GM21717 (cell line): Measurements from ENCODE around the gene CCDC6.
A peak's percentile ranks its signal among the peaks of the same experiment; 100 is the strongest.
"Not testable (repeated sequence)": the region's sequence is repeated elsewhere in the genome, so short reads cannot be mapped to it uniquely, and the experiment has no call there.

Experiments
- ATAC-seq: cut with Tn5 transposase; IDR thresholded peaks from one replicate; pipeline ENCODE4 v1.9.1; 2021; ENCODE audit warnings: mild to moderate bottlenecking, moderate library complexity; ENCODE audit not compliant: unreplicated experiment

The CCDC6 gene

DNA sequence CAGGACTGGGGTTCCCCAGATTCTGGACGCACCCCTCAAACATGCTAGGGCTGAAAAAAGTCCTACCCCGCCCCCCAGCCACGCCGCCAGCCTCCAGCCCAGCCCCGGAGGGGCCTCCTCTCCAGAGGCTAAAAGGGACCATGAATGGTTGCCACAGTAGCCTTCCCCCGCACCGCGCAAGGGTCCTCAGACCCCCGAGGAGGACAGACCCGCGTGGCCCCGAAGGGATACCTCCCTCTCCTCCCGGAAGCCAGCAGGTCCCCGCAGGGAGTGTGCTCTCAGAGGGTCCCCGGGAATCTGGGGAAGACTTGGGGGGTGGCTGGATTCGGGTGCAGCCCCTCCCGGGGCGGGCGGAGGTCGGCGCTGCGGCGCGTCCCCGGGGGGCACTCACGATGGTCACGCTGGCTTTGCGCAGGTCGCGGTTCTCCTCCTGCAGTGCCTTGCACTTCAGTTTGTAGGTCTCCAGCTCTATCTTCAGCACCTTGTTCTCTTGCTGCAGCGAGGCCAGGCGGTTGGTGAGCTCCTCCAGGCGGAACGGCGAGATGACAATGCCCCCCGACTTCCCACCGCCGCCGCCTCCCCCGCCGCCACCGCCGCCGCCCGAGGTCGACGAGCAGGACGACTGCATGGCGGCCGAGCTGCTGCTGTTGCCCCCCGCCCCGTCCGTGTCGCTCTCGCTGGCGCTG lies 482 bp downstream of the CCDC6 start:
- no peak for ATAC-seq

DNA sequence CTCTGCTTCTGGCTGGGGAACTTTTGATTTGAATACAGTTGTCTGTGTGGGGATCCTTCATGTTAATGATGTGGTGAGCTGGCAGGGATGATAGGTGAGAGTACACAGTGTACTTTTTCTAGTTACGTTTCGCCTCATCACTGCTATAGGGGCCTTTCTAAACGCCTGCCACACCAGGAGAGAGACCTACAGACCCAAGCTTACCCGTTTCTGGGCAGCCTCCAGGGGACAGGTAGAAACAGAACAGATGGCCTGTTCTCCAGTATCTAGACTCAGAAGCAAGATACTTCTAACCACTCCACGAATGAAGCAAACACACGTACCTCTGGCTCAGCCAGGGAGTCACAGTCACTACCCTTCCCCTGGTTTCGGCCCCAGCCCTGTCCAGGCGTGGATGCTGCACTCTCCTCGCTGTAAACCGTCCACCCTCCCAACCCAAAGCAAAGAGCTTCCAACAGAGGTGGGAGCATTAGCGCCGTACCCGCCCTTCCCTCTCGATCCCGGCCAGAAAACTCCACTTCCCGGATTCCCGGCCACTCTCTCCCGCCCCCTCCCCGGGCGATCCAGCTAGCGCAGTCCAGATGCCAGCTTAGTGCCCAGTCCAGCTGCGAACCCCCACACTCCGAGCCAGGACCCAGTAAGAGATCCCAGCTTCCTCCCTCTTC lies 1.2 kb downstream of the CCDC6 start:
- peak; percentile 63 for ATAC-seq

DNA sequence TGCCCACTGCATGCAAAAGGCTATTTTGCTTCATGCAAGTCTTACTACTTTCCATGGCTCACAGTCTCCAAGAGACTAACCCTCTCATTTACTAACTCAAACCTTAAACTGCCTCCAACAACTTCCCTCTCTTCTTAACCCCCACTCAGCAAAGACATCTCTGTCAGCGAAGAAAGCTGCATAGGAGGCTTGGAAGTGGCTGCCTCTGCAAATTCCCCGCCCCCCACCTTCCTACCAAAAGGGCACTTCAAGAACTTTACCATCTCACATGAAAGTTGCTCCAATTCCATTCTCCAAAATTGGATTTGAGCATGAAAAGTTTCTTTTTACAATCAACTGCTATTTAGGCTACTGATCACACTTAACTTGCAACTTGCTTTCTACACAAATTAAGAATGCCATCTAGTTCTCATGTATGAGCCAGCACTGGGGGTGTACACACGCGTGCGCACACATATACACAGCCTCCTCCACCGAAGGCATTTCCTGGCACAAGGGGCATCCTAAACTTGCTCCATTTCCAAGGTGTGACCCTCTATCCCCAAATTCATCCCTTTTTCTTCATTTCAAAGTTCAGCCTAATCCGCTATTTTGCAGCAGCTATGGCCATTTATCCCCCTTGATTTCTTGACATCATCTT lies 1.8 kb downstream of the CCDC6 start:
- ATAC-seq = no peak

DNA sequence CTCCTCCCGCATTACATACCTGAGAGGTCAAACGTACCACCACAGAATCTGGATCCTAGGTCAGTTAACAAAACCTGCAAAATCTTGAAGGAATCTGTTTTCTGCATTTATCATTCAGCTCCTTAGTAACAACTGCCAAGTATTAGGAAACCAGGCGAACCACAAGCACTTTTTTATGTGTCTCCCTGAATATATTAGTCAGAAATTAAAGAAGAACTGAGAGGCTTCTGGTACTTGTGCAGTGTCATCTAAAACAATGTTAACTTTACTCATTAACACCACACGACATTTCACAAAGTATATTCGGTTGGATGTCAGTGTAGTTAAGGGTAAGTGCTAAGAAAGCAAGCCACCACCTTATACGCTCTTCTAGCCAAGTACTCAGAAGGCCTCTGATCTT lies 2.5 kb downstream of the CCDC6 start:
- no peak for ATAC-seq

DNA sequence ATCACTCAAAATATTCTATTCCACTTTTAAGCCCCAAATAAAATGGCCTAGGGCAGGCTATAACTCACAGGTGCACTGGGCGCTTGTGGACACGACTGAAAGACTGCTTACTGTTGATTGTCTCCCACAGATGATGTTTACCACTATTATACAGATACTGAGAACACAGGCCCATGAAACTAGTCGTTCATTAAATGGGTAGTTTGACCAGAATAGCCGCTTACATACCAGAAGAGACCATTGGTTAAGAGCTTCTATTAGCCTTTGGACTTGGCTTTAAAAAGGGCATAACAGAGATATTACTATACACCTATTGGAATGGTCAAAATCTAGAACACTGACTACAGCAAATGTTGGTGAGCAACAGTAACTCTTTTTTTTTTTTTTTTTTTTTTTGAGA lies 4.3 kb downstream of the CCDC6 start:
- no peak for ATAC-seq

DNA sequence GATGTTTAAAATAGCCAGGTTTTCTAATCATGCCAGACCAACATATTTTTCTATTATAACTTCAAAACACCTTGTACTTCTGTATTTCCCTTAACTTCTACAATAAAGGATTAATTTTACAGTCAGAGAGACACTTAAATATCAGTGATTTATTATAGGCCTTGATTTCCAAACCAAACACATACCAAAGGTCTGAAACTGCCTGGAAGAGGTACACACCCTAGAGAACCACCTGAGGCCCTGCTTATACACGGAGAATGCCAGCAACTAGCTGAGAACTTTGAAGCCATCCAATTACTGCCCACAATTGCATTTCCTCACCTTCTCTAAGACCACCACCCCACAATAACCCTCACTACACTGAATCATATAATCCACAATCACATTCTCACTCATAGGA lies 4.9 kb downstream of the CCDC6 start:
- ATAC-seq = no peak

DNA sequence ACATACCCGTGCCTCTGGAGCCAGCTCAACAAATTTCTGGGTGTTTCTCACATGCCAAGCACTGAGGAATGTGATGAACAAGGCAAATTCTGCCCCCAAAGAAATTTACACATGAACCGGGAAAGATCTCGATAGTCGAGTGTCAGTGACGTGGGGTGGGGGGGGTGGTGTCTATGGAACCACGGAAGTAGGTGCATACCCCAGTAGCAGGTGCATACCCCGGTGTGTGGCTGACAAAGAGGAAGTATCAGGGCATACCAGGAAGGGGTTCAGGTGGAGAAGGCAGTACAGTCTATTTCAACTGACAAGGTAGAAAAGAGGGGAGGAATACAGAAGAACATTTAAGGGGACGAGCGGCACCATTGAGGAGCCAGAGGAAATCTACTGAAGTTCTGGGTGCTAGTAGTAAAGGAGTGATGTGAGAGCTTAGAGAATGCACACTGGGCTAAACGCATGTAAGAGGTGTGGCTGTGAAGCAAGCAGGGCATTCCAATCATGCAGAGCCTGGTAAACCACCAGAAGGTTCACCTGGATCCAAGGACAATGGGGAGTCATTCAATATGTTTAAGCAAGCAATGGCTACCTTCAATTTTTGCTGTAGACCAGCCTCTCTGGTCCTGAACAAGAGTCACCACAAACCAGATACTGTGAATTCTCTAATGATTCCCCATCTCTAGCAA lies 6.2 kb downstream of the CCDC6 start:
- no peak for ATAC-seq

DNA sequence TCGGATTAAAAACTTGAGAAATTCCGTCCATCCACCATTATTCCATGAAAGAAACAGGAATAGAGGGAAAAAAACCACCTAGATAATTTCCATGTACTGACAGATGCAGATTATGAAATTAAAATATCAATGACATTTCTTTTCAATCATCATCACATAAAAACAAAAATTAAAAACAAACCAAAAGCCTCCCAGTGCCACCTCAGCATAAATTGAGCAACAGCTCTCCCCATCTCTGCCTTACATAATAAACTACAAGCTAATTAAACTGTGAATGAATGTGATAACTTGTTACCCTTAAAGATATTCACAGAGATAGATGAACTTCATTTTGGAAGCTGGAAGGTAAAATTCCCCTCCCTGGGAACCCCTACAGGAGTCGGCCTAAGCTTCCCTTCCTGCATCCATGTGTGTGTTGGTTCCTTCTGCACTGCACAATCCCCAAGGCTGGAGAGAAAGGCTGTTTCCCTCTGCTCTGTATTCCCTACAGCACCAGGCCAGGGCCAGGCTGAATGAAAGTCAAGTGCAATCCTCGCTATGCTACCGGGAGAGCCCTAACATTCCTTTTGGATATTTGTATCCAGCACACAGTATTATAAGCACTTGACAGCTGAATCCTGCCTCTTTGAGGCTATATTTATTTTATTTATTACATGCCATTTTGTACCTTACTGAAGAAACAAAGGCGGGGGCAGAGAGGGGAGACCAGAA lies 8.1 kb downstream of the CCDC6 start:
- ATAC-seq = no peak

DNA sequence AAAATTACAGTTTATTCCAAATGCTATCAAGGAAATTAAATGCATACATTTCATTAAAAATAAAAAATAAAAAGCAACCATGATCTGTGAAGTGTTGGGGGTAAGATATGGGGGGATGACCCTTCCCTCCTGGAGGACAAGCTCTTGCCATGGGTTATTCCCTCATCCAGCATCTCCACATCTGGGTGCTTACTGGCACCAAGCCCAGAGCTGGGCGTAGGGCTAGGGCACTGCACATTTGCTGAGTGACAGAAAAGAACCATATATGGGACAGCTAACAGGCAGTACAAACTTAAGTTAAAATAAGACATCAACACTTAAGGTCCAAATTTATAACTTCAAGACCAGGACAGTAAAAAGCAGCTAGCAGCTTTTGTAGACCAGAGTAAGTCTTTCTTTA lies 10.2 kb downstream of the CCDC6 start:
- ATAC-seq = no peak

DNA sequence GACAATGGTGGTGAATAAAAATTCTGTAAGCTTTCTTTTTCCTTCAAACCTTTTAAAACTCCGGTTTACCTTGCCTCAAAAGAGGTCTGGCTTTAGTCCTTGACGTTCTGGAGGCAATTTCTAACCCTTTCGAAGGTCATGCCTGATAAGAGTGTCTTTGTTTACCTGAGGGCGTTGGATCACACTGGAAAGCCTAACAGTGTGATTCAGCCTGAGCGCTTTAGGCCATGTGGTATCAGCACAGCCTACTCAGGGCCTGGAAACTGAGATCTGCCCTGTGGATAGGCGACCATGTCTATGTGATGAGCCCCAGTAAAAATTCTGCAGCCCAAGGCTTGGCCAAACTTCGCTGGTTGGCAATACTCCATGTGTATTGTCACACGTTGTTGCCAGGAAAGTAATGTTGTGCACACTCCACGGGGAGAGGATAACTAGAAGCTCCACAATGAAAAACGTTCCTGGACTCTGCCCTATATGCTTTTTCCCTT lies 10.7 kb downstream of the CCDC6 start:
- no peak for ATAC-seq

DNA sequence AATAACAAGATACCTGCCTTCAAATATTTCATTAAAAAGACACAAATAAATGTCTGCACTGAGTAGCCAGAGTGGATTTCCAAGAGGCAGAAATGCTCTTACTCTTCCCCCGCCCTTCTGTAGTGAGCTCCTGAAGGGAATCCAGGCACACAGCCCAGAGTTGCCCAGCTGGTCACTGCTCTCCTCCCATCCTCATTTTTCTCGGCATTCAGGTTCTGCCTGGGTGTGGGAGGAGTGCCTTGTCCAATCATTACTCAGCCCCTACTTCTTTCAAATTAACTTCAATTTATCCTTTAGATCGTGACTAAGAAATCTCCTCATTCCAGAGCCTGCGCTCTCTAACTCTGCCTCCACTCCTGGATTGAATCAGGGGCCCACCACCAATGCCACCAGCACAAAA lies 12.2 kb downstream of the CCDC6 start:
- ATAC-seq = no peak

DNA sequence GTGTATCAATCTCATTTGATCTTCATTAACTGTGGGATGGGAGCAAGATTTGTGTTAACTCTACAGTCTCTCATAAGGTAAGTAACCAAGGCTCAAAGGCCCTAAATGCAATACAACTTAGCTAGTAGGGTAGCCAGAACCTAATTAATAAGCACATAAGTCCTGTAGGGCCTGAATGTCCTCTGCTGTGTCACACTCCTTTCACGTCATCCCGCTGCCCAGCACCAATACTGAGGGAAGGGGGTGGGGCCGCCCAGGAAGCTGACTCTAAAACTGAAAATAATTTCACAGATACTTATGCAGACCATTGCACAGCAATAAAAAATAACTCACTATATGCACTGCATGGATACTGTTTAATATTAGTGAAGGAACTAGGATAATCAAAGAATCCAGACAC lies 13.7 kb downstream of the CCDC6 start:
- no peak for ATAC-seq

DNA sequence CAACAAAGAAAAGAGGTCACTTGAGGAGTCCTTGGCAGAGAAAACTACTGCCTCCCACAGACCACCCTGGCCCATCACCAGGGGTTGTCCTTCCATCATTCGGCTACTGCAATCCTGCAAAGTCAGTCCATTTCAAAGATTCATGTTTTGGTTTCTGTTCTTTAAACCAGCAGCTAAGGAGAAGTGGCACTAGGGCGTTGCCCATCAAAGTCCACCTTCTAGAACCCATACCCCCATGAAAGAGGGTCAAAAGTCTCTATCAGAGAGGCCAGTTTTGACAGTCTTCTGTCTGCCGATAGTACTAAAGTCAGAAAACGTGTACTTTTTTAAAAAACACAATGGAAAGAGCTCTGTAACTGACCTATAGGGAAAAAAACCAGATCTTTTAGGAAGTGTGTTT lies 14.4 kb downstream of the CCDC6 start:
- ATAC-seq = no peak

DNA sequence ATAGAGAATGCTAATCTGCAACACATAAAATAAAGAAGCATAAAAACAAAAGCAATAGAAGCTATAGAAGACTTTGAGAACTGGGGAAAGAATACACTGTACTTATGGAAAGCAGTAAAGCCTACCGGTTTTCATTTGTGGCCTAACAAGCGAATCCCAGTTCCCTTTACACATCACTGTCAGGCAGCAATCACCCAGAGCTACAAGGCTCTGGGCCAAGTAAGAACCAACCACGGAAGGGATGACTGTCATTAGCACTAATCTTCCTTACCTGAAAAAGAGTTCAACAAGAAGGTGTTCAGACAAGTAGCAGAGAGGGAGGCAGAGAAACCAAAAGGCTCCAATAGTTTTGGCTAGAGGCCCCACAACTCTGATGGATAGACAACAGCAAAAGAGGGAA lies 15.0 kb downstream of the CCDC6 start:
- ATAC-seq = peak; percentile 61

DNA sequence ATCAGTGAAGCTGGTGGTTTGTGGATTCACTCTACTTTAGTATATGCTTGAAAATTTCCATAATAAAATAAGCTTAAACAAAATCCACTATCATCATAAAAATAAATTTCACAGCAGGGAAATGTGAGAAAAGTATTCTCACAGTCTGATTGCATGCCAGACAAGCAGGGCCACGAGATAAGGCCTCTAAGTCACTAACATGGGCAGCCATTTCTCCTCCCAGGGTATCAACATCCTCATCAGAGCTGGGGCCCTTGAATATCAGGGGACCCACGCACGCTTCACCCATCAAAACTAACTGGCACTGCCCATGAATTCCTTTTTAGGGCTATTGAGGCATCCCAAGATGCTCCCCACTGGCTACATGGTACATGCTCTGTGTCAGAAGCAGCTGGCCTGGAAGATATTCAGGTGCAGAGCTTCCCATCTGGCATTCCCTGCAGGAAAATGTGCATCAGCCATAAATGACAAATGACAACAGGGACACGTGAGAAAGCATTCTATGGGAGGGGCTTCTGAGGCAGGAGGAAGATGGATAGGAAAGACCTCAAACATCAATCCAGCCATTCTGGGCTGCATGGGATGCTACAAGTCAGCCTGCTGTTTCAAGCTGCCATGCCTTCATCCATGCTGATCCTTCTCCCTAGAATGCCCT lies 17.4 kb downstream of the CCDC6 start:
- ATAC-seq = no peak

DNA sequence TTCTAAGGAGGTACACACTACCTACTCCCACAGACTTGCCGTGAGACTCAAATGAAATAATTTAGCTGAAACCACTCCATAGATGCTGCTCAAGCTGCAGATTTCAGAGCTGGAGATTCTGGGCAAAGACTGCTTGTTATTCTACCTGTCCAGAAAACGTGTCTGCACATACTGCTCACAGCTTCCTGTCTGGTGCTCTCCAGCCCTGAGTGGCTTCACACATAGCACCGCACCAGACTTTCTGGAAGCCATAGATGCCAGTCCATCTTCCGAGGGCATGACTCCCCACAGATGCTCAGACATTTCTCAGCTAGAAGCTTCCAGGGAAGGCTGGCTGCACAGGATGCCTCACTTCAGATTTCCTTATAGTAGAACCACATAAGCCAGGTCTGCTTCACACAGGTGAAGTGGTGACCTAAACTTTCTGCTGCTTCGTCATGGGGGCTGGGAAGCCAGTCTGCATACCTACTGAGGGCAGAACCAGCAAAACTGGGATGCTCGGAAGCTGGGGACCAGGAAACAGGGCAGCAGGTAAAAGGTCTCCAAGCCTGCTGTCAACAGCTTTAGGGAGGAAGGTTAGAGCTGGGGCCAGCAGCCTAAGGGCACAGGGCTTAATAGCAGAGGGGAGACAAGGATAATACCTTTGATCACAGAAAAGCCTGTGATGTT lies 18.2 kb downstream of the CCDC6 start:
- ATAC-seq = no peak

DNA sequence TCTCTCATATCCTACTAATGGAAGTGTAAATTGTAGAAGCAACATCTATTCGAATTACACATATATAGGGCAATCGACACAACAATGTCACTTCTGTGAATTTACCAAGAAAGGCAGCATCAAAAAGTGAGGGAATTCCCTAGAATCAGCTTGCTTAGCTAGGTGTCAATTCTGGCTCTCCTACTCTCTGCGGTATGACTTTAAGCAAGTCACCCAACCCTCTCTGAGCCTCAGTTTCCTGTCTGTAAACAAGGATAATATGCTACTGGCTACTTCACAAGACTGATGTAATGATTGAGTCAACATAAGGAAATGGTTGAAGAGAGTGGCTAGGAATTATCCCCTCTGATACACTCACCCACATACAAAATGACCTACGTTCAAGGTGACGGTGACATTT lies 19.4 kb downstream of the CCDC6 start:
- no peak for ATAC-seq

DNA sequence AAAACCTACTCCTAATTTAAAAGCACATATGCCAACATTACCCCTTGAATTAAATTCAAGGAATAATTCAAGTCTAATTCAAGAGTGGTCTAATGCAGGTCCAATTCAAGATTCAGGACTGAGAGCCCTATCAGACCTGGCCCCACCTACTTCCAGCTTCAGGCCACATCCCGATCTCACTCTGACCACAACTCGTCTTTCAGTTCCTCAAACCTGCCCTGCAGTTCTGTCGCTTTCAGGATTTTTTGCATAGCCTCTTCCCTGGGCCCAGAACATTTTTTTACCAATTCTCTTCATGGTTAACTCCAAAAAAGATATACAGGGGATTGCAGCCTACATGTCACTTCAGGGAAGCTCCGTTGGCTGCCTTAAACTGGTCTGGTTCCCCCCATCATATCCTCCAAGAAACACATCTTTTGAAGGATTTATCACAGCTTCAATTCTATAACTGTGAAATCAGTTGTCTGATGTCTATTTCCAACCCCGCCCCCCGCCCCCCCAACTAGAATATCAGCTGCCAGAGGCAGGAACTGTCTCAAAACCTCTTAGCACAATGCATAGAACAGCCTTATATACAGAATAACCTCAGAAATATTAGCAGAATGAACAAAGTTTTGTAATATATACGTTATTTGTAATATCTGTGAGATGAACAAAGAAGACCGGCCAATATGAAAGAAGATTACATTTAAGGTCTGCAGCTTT lies 20.8 kb downstream of the CCDC6 start:
- peak; percentile 76 for ATAC-seq

DNA sequence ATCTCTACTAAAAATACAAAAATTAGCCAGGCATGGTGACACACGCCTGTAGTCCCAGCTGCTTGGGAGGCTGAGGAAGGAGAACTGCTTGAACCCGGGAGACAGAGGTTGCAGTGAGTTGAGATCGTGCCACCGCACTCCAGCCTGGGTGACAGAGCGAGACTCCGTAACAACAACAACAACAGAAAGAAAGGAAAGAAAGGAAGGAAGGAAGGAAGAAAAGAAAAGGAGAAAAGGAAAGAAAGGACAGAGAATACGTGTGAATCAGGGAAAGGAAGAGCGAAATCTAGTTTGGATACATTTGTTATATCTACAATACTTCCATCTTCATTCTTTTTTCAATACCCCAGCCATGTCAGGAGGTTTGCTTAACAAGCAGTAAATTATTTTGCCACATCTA lies 21.5 kb downstream of the CCDC6 start:
- ATAC-seq = not testable (repeated sequence)
